ENCODE measurements around the gene GRAMD1C. TPM values are rescaled to one million over a fixed set of nuclear protein-coding genes. Genes with fewer than 3 reads are reported as not detected.

GRAMD1C gene
- total RNA-seq, 2 experiments from 2014 or later: 4.1 to 6.4 TPM

DNA sequence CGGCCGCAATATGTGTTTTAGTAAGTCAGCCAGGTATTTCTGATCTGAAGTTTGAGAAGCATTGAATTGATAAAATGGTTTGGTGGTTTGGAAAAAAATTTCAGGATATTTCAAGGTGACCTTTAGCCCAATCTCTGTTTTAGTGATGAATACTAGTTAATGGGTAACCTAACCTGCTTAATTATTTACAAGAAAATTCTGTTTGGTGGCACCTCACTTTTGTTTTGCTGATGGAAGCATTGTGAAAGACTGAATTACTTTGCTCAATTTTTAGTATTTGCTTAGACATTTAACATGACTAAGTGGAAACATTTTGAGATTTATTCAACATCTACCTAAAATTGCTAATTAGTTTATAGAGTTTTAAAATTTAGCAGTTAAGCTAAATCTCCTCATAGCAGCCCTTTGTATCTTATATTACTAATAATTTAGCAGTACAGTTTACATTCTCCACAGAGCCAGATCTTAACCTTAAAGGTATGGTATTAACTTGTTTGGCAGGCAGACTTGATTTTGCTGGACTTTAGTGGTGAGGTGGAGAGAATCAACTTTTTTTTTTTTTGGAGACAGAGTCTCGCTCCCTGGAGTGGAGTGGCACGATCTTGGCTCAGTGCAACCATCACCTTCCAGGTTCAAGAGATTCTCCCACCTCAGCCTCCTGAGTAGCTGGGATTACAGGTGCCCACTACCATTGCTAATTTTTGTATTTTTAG lies 35.4 kb downstream of the GRAMD1C start:
- Histone ChIP-seq H3K79me2 (ENCODE audit: insufficient read depth, low read depth, low read length) (no peaks in the 10 kb centered on the region), H2AFZ (ENCODE audit: low read length) (no peak overlapping the region), H3K9me3 (ENCODE audit: low read length) (no peaks in the 10 kb centered on the region), H3K9me2 (ENCODE audit: insufficient read depth, low read length) (no peaks in the 10 kb centered on the region), H4K20me1 (ENCODE audit: insufficient read depth, low read length) (no peaks in the 10 kb centered on the region), H3K4me3 (ENCODE audit: low read depth, low read length, poor library complexity, severe bottlenecking) (no peak overlapping the region), H3K4me1 (ENCODE audit: insufficient read depth, low read length, poor library complexity, severe bottlenecking) (no peaks in the 10 kb centered on the region), H3K36me3 (ENCODE audit: insufficient read depth, low read length) (no peaks in the 10 kb centered on the region), H3K4me2 (ENCODE audit: low read length) (no peak overlapping the region), H3K27ac (ENCODE audit: low read depth, low read length, poor library complexity, severe bottlenecking) (no peak overlapping the region)
- DNase-seq (ENCODE audit: low spot score): no peak
- intact Hi-C loops (cut with micrococcal nuclease; ENCODE audit: unreplicated experiment): no loop called here
- no peak for TF ChIP-seq EZH2phosphoT487 (IDR thresholded peaks at IDR 0.05; ENCODE audit: borderline replicate concordance, low read depth, low read length)
- TF ChIP-seq, protein P1, sequence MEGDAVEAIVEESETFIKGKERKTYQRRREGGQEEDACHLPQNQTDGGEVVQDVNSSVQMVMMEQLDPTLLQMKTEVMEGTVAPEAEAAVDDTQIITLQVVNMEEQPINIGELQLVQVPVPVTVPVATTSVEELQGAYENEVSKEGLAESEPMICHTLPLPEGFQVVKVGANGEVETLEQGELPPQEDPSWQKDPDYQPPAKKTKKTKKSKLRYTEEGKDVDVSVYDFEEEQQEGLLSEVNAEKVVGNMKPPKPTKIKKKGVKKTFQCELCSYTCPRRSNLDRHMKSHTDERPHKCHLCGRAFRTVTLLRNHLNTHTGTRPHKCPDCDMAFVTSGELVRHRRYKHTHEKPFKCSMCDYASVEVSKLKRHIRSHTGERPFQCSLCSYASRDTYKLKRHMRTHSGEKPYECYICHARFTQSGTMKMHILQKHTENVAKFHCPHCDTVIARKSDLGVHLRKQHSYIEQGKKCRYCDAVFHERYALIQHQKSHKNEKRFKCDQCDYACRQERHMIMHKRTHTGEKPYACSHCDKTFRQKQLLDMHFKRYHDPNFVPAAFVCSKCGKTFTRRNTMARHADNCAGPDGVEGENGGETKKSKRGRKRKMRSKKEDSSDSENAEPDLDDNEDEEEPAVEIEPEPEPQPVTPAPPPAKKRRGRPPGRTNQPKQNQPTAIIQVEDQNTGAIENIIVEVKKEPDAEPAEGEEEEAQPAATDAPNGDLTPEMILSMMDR (conservative IDR thresholded peaks at IDR 0.05; ENCODE audit: low read length): no peak
- no TSS peak for BruUV-seq (replicated peaks)
- CTCF ChIA-PET (ENCODE audit: unreplicated experiment): no interaction called here
- POLR2A ChIA-PET: interaction anchor here (0.7 kb wide), 1 partner anchor 215 kb away, joined by 3 read pairs; no protein-coding TSS in a partner anchor

- no TSS peak for BruUV-seq (replicated peaks)
- intact Hi-C loops (cut with micrococcal nuclease; ENCODE audit: unreplicated experiment): no loop called here
- ChIA-PET CTCF (ENCODE audit: unreplicated experiment) (no interaction called here), POLR2A (no interaction called here)
- Histone ChIP-seq H3K27ac (ENCODE audit: low read depth, low read length, poor library complexity, severe bottlenecking) (no peak overlapping the region), H3K9me3 (ENCODE audit: low read length) (no peaks in the 10 kb centered on the region), H3K4me2 (ENCODE audit: low read length) (no peak overlapping the region), H4K20me1 (ENCODE audit: insufficient read depth, low read length) (no peaks in the 10 kb centered on the region), H3K79me2 (ENCODE audit: insufficient read depth, low read depth, low read length) (no peaks in the 10 kb centered on the region), H3K36me3 (ENCODE audit: insufficient read depth, low read length) (no peaks in the 10 kb centered on the region), H3K9me2 (ENCODE audit: insufficient read depth, low read length) (no peaks in the 10 kb centered on the region), H3K4me1 (ENCODE audit: insufficient read depth, low read length, poor library complexity, severe bottlenecking) (no peaks in the 10 kb centered on the region), H2AFZ (ENCODE audit: low read length) (no peak overlapping the region), H3K4me3 (ENCODE audit: low read depth, low read length, poor library complexity, severe bottlenecking) (no peak overlapping the region)
- TF ChIP-seq, protein P1 (conservative IDR thresholded peaks at IDR 0.05; ENCODE audit: low read length): no peak
- no peak for TF ChIP-seq EZH2phosphoT487 (IDR thresholded peaks at IDR 0.05; ENCODE audit: borderline replicate concordance, low read depth, low read length)
- DNase-seq (ENCODE audit: low spot score): no peak
These were observed 39.8 kb downstream of the GRAMD1C start for GRCh38 chr3:113878403-113878802.

DNA sequence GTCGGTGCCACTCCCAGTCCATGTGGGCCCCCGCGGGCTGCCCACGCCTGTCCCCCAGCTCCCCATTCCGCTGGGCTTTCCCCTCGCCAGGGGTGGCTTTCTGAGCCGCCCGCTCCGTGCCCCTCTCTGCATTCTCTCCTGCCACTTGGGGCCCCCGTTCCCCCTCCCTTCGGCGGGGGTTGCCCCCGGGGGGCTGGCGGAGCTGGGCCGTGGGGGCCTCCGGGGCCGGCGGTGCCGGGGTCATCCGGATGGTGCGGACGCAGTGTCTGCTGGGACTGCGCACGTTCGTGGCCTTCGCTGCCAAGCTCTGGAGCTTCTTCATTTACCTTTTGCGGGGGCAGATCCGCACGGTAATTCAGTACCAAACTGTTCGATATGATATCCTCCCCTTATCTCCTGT lies 46.5 kb downstream of the GRAMD1C start:
- BruUV-seq (replicated peaks): no TSS peak
- intact Hi-C loops (cut with micrococcal nuclease; ENCODE audit: unreplicated experiment): no loop called here
- Histone ChIP-seq H2AFZ (ENCODE audit: low read length) (no peak overlapping the region), H3K36me3 (ENCODE audit: insufficient read depth, low read length) (no peaks in the 10 kb centered on the region), H4K20me1 (ENCODE audit: insufficient read depth, low read length) (no peaks in the 10 kb centered on the region), H3K79me2 (ENCODE audit: insufficient read depth, low read depth, low read length) (no peaks in the 10 kb centered on the region), H3K27ac (ENCODE audit: low read depth, low read length, poor library complexity, severe bottlenecking) (no peak overlapping the region), H3K4me3 (ENCODE audit: low read depth, low read length, poor library complexity, severe bottlenecking) (no peak overlapping the region), H3K4me1 (ENCODE audit: insufficient read depth, low read length, poor library complexity, severe bottlenecking) (no peaks in the 10 kb centered on the region), H3K4me2 (ENCODE audit: low read length) (no peak overlapping the region), H3K9me3 (ENCODE audit: low read length) (no peaks in the 10 kb centered on the region), H3K9me2 (ENCODE audit: insufficient read depth, low read length) (no peaks in the 10 kb centered on the region)
- ChIA-PET POLR2A (no interaction called here), CTCF (ENCODE audit: unreplicated experiment) (no interaction called here)
- DNase-seq (ENCODE audit: low spot score): no peak
- no peak for TF ChIP-seq EZH2phosphoT487 (IDR thresholded peaks at IDR 0.05; ENCODE audit: borderline replicate concordance, low read depth, low read length)

Data from OCI-LY7 (cell line).